Neuronal stem cell (in vitro differentiated cells): ENCODE data around the gene GMPR.

ENCODE experiments used
- DNase-seq: peaks from one replicate; pipeline ENCODE4 v3.0.0-alpha.2; 2013; ENCODE audit warnings: low spot score
- H2AFZ ChIP-seq: one replicate; pipeline ENCODE4 v1.6.1; 2013; ENCODE audit warnings: mild to moderate bottlenecking, low read length, inconsistent platforms
- H2AK5ac ChIP-seq: 2 replicates; pipeline ENCODE4 v1.6.1; 2013; ENCODE audit warnings: low read depth, mild to moderate bottlenecking, inconsistent platforms, low read length, moderate library complexity, mixed read lengths
- H2BK120ac ChIP-seq: 2 replicates; pipeline ENCODE4 v1.6.1; 2013; ENCODE audit warnings: low read depth, mild to moderate bottlenecking, inconsistent platforms, low read length, moderate library complexity, mixed read lengths
- H2BK12ac ChIP-seq: one replicate; pipeline ENCODE4 v1.6.1; 2013; ENCODE audit warnings: low read length, inconsistent platforms
- H2BK15ac ChIP-seq: 2 replicates; pipeline ENCODE4 v1.6.1; 2013; ENCODE audit warnings: mild to moderate bottlenecking, low read length, inconsistent platforms, mixed read lengths
- H2BK5ac ChIP-seq: one replicate; pipeline ENCODE4 v1.6.1; 2013; ENCODE audit warnings: inconsistent platforms, mild to moderate bottlenecking, low read length, moderate library complexity
- H3K14ac ChIP-seq: one replicate; pipeline ENCODE4 v1.6.1; 2013; ENCODE audit warnings: low read length, inconsistent platforms
- H3K18ac ChIP-seq: 2 replicates; pipeline ENCODE4 v1.6.1; 2013; ENCODE audit warnings: low read length, inconsistent platforms
- H3K23ac ChIP-seq: 2 replicates; pipeline ENCODE4 v1.6.1; 2013; ENCODE audit warnings: low read depth, mild to moderate bottlenecking, mixed read lengths, low read length, inconsistent platforms; ENCODE audit not compliant: poor library complexity
- H3K27ac ChIP-seq: replicated peaks from 3 replicates; pipeline ENCODE4 v1.5.1; 2013; ENCODE audit warnings: low read length, inconsistent platforms
- H3K27me3 ChIP-seq, 3 experiments: 2 replicates each; pipeline ENCODE4 v1.6.1; 2013; ENCODE audit warnings: low read length in 3 of 3, mild to moderate bottlenecking in 2 of 3, inconsistent platforms in 1 of 3, low read depth in 1 of 3, mixed read lengths in 1 of 3, moderate library complexity in 1 of 3; ENCODE audit not compliant: control insufficient read depth in 3 of 3, insufficient read depth in 3 of 3
- H3K36me3 ChIP-seq, 2 donors: replicated peaks in 1 of 2; 2 replicates each; pipeline ENCODE4 v1.6.1; 2013; ENCODE audit warnings: low read length in 2 of 2; ENCODE audit not compliant: control insufficient read depth in 2 of 2, insufficient read depth in 2 of 2
- H3K4ac ChIP-seq: 2 replicates; pipeline ENCODE4 v1.6.1; 2013; ENCODE audit warnings: inconsistent platforms, mild to moderate bottlenecking, low read length, moderate library complexity
- H3K4me1 ChIP-seq, 2 donors: 1 replicate in 1 of 2; 2 replicates in 1 of 2; pipeline ENCODE4 v1.6.1; 2013; ENCODE audit warnings: low read length in 2 of 2, low read depth in 1 of 2; ENCODE audit not compliant: control insufficient read depth in 2 of 2, insufficient read depth in 1 of 2
- H3K4me2 ChIP-seq: one replicate; pipeline ENCODE4 v1.6.1; 2013; ENCODE audit warnings: mild to moderate bottlenecking, low read length, inconsistent platforms; ENCODE audit not compliant: insufficient read depth, poor library complexity, severe bottlenecking
- H3K4me3 ChIP-seq, 2 donors: 2 replicates each; pipeline ENCODE4 v1.5.1; 2013; ENCODE audit warnings: low read length in 2 of 2, mild to moderate bottlenecking in 2 of 2, inconsistent platforms in 1 of 2, moderate library complexity in 1 of 2
- H3K79me1 ChIP-seq: one replicate; pipeline ENCODE4 v1.6.1; 2013; ENCODE audit warnings: low read depth, mild to moderate bottlenecking, inconsistent platforms, low read length, moderate library complexity
- H3K9ac ChIP-seq: one replicate; pipeline ENCODE4 v1.6.1; 2013; ENCODE audit warnings: mild to moderate bottlenecking, low read depth, low read length, inconsistent platforms; ENCODE audit not compliant: poor library complexity
- H3K9me3 ChIP-seq, 2 donors: replicated peaks in 1 of 2; 2 replicates each; pipeline versions ENCODE3 to v1.6.1; 2013; ENCODE audit warnings: low read length in 2 of 2, mild to moderate bottlenecking in 2 of 2, inconsistent platforms in 1 of 2, low read depth in 1 of 2, mixed read lengths in 1 of 2, moderate library complexity in 1 of 2; ENCODE audit not compliant: control insufficient read depth in 2 of 2, insufficient read depth in 1 of 2
- H4K8ac ChIP-seq: one replicate; pipeline ENCODE4 v1.6.1; 2013; ENCODE audit warnings: low read depth, mild to moderate bottlenecking, inconsistent platforms, low read length, moderate library complexity
- H4K91ac ChIP-seq: one replicate; pipeline ENCODE4 v1.6.1; 2013; ENCODE audit warnings: low read length, low read depth, mild to moderate bottlenecking, inconsistent platforms; ENCODE audit not compliant: poor library complexity
- WGBS, 2 donors: extraction: QIAGEN DNeasy Blood & Tissue Kit; methylation state at CpG; one replicate each; pipeline ENCODE4 v1.1.7; 2013; ENCODE audit warnings: missing lambda C conversion rate in 2 of 2, mixed read lengths in 1 of 2; ENCODE audit not compliant: insufficient read length in 2 of 2, insufficient replicate concordance in 1 of 2; ENCODE audit errors: extremely low coverage in 2 of 2; 5-methylcytosine and 5-hydroxymethylcytosine counted together

The GMPR gene

GRCh38 chr6:16232086-16232485 lies 6.3 kb upstream of the GMPR start:
- H2BK12ac ChIP-seq, result no peak overlapping the region
- H3K14ac ChIP-seq, result no peak overlapping the region
- no peak overlapping the region for H4K8ac ChIP-seq
- no peak overlapping the region for H2BK120ac ChIP-seq
- H4K91ac ChIP-seq, result no peak overlapping the region
- H3K9ac ChIP-seq, result no peak overlapping the region
- H3K4me1 ChIP-seq, result peaks cover 0 to 10% of the 10 kb centered on the region in 2 donors
- H3K79me1 ChIP-seq, result no peaks in the 10 kb centered on the region
- H3K4me3 ChIP-seq, result no peak overlapping the region
- H3K23ac ChIP-seq, result no peak overlapping the region
- DNase-seq, result no peak
- H2AK5ac ChIP-seq, result no peak overlapping the region
- no peak overlapping the region for H2BK5ac ChIP-seq
- no peak overlapping the region for H3K27ac ChIP-seq
- WGBS, 2 donors, result no CpG with 5 or more reads among the region's 5 CpGs
- peaks cover 0 to 72% (median 2%) of the 10 kb centered on the region in 3 experiments for H3K27me3 ChIP-seq
- H2BK15ac ChIP-seq, result no peak overlapping the region
- H3K18ac ChIP-seq, result no peak overlapping the region
- no peak overlapping the region for H2AFZ ChIP-seq
- H3K9me3 ChIP-seq, result no peaks in the 10 kb centered on the region
- no peak overlapping the region for H3K4me2 ChIP-seq
- H3K36me3 ChIP-seq, result no peaks in the 10 kb centered on the region
- H3K4ac ChIP-seq, result no peak overlapping the region

- Histone ChIP-seq H3K4ac (no peak overlapping the region), H3K9me3 (no peaks in the 10 kb centered on the region), H3K79me1 (no peaks in the 10 kb centered on the region), H3K4me2 (no peak overlapping the region), H2BK15ac (no peak overlapping the region), H3K4me3 (no peak overlapping the region), H3K4me1 (peaks cover 3 to 7% of the 10 kb centered on the region in 2 donors), H2AK5ac (no peak overlapping the region), H3K23ac (no peak overlapping the region), H2AFZ (no peak overlapping the region), H3K36me3 (no peaks in the 10 kb centered on the region), H2BK5ac (no peak overlapping the region), H3K27me3 (peaks cover 5 to 73% (median 27%) of the 10 kb centered on the region in 3 experiments), H2BK120ac (no peak overlapping the region), H3K14ac (no peak overlapping the region), H3K18ac (no peak overlapping the region), H3K9ac (no peak overlapping the region), H2BK12ac (no peak overlapping the region), H3K27ac (no peak overlapping the region), H4K8ac (no peak overlapping the region), H4K91ac (no peak overlapping the region)
- no peak for DNase-seq
- no CpG with 5 or more reads among the region's 4 CpGs for WGBS, 2 donors
Measured at GRCh38 chr6:16236009-16236501, 2.3 kb upstream of the GMPR start.

- H3K4me1 ChIP-seq, result peaks cover 3 to 7% of the 10 kb centered on the region in 2 donors
- no peak overlapping the region for H2AFZ ChIP-seq
Measured at GRCh38 chr6:16236631-16237199, 1.7 kb upstream of the GMPR start.

GRCh38 chr6:16237242-16237641 lies 1.1 kb upstream of the GMPR start:
- Histone ChIP-seq H3K27ac (no peak overlapping the region), H3K79me1 (no peaks in the 10 kb centered on the region), H3K14ac (no peak overlapping the region), H2BK120ac (no peak overlapping the region), H2BK15ac (no peak overlapping the region), H2AFZ (no peak overlapping the region), H2BK5ac (no peak overlapping the region), H3K4me3 (no peak overlapping the region), H3K36me3 (no peaks in the 10 kb centered on the region), H2AK5ac (no peak overlapping the region), H3K23ac (no peak overlapping the region), H3K9me3 (no peaks in the 10 kb centered on the region), H4K8ac (no peak overlapping the region), H3K27me3 (peaks cover 5 to 77% (median 27%) of the 10 kb centered on the region in 3 experiments), H3K4me1 (peaks cover 3 to 7% of the 10 kb centered on the region in 2 donors), H3K18ac (no peak overlapping the region), H3K4me2 (no peak overlapping the region), H2BK12ac (no peak overlapping the region), H3K9ac (no peak overlapping the region), H4K91ac (no peak overlapping the region), H3K4ac (no peak overlapping the region)
- WGBS, 2 donors, result no CpG with 5 or more reads among the region's 7 CpGs
- DNase-seq, result no peak

More at GRCh38 chr6:16236631-16237199, 1.7 kb upstream of the GMPR start:
- Histone ChIP-seq H3K9ac (no peak overlapping the region), H3K27me3 (peaks cover 5 to 73% (median 27%) of the 10 kb centered on the region in 3 experiments), H2BK15ac (no peak overlapping the region), H2AK5ac (no peak overlapping the region), H3K4me2 (no peak overlapping the region), H2BK12ac (no peak overlapping the region), H3K36me3 (no peaks in the 10 kb centered on the region), H2BK5ac (no peak overlapping the region), H3K4ac (no peak overlapping the region), H4K91ac (no peak overlapping the region), H3K4me3 (no peak overlapping the region), H3K23ac (no peak overlapping the region), H4K8ac (no peak overlapping the region), H3K9me3 (no peaks in the 10 kb centered on the region), H3K79me1 (no peaks in the 10 kb centered on the region), H3K14ac (no peak overlapping the region), H3K27ac (no peak overlapping the region), H2BK120ac (no peak overlapping the region), H3K18ac (no peak overlapping the region)
- no peak for DNase-seq
- WGBS, 2 donors, result no CpG with 5 or more reads among the region's 3 CpGs
